Hematopoietic multipotent progenitor cell treated with erythropoietin and hydrocortisone succinate and interleukin-3 and kit ligand, for 8 days (in vitro differentiated cells): ENCODE data around the gene NOX5.
A peak's percentile ranks its signal among the peaks of the same experiment; 100 is the strongest.
"Not testable (repeated sequence)": the region's sequence is repeated elsewhere in the genome, so short reads cannot be mapped to it uniquely, and the experiment has no call there.

Experiments used
- DNase-seq: peaks from one replicate; pipeline ENCODE4 v3.0.0-alpha.2; 2015

The NOX5 gene, protein sequence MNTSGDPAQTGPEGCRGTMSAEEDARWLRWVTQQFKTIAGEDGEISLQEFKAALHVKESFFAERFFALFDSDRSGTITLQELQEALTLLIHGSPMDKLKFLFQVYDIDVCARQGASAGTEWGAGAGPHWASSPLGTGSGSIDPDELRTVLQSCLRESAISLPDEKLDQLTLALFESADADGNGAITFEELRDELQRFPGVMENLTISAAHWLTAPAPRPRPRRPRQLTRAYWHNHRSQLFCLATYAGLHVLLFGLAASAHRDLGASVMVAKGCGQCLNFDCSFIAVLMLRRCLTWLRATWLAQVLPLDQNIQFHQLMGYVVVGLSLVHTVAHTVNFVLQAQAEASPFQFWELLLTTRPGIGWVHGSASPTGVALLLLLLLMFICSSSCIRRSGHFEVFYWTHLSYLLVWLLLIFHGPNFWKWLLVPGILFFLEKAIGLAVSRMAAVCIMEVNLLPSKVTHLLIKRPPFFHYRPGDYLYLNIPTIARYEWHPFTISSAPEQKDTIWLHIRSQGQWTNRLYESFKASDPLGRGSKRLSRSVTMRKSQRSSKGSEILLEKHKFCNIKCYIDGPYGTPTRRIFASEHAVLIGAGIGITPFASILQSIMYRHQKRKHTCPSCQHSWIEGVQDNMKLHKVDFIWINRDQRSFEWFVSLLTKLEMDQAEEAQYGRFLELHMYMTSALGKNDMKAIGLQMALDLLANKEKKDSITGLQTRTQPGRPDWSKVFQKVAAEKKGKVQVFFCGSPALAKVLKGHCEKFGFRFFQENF

DNA sequence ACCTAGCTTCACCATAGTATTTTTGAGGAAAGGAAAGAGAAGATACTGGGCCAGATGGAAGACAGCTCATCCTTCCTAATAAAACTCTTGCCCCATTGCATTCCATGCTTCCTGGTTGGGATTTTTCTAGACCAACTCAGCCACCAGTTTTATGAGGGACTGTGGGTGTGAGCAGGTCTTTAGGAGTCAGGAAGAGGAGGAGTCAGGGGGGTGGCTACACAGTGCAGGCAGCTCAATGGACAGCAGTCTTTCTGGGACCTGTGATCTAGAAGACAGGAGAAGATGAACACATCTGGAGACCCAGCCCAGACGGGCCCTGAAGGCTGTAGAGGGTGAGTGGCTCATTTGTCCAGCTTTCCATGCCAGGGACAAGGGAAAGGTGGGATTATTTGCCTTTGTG lies at the start of gene NOX5:
NOX5 (plus strand) TSS at position 242 of the 400 bp plus-strand sequence; CDS start at position 283, 41 bp downstream.
- DNase-seq, result no peak

DNA sequence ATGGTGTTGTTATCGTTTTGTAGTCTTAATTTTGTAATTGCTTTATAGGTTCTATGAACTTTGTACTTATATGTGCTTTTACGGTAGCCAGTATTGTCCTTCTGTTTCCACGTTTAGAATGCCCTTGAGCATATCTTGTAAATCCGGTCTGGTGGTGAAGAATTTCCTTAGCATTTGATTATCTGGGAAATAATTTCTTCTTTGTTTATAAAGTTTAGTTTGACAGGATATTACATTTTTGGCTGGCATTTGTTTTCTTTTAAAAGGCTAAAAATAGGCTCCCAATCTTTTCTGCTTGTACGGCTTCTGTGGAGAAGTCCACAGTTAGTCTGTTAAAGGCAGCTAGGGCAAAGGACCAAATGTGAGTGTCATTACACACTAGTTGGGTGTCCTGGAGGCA lies 47.5 kb upstream of the NOX5 start:
- no peak for DNase-seq

DNA sequence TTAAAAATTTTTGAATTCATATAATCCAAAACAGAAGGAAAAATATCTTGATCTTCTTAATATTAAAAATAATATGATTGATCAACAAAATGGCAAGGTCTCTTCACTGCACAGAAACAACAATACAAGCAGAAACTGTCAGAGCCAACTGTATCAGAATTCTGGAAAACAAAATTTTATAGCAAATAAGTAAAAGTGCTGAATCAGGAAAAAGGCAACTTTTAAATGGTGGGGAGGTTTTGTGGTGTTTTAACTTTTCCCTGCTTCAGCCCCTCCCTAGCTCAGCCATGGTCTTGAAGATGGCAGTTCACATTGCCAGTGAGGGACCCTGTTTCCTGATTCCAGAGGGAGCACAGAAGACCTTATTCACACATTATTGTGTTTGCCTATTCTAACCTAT lies 46.5 kb upstream of the NOX5 start:
- DNase-seq, result no peak

DNA sequence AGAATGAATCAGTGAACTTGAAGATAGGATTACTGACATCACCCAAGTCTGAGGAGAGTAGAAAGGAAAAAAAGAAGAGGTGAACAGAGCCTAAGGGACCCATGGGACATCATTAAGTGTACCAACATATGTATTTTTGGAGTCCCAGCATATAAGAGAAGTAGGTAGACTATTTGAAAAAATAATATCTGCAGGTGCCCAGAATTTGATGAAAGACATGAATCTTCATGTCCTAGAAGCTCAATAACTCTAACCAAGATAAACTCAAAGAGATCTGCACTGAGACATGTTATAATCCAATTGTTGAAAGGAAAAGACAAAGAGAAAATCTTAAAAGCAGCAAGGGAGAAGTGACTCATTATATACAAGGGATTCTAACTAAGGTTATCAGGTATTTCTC lies 45.2 kb upstream of the NOX5 start:
- no peak for DNase-seq

DNA sequence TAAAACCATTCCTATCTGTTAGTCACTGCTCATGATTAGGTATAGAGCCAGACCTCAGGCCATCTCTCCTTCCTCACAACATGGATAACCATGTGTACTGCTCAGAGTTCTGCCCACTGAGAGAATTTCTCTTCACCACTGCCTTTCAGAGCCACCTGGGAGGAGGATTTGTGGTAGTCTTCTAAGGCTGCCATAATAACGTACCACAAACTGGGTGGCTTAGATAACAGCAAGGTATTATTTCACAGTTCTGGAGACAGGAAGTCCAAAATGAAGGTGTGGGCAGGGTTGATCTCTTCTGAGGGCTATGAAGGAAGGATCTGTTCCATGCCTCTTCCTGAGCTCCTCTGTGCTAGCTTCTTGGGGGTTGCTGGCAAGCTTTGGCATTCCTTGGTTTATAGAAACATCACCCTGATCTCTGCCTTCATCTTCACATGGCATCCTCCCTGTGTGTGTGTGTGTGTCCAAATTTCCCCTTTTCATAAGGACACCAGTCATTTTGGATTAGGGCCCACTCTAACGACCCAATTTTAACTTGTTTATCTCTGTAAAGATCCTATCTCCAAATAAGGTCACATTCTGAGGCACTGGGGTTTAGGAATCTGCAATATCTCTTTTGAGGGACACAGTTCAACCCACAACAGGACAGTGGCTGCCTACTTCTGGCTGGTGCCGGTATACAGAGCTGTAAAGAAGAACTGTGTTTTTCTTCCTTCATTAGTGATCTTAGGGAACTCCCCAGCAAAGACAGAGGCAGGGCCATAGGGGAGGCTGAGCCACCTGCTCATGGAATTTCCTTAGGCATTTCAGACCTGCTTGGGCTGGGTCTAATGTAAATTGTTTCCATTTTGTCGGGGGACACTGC lies 42.1 kb upstream of the NOX5 start:
- peak; percentile 76 for DNase-seq

DNA sequence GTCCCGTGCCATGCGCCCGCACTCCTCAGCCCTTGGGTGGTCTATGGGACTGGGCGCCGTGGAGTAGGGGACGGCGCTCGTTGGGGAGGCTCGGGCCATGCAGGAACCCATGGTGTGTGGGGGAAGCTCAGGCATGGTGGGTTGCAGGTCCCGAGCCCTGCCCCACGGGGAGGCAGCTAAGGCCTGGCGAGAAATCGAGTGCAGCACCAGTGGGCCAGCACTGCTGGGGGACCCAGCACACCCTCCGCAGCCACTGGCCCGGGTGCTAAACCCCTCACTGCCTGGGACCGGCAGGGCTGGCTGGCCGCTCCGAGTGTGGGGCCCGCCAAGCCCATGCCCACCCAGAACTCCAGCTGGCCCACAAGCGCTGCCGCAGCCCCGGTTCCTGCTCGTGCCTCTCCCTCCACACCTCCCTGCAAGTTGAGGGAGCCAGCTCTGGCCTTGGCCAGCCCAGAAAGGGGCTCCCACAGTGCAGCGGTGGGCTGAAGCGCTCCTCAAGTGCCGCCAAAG lies 38.8 kb upstream of the NOX5 start:
- DNase-seq, result not testable (repeated sequence)

DNA sequence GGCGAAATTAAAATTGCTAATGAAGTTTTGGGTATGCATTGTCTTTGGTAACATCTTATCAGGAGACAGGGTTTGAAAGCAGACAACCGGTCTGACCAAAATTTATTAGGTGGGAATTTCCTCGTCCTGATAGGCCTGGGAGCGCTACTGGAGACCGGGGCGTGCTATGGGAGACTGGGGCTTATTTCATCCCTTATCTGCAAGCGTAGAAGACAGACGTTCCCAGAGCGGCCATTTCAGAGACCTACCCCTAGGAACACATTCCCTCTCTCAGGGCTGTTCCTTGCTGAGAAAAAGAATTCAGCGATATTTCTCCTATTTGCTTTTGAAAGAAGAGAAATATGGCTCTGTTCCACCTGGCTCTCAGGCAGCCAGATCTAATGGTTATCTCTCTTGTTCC lies 37.1 kb upstream of the NOX5 start:
- not testable (repeated sequence) for DNase-seq

DNA sequence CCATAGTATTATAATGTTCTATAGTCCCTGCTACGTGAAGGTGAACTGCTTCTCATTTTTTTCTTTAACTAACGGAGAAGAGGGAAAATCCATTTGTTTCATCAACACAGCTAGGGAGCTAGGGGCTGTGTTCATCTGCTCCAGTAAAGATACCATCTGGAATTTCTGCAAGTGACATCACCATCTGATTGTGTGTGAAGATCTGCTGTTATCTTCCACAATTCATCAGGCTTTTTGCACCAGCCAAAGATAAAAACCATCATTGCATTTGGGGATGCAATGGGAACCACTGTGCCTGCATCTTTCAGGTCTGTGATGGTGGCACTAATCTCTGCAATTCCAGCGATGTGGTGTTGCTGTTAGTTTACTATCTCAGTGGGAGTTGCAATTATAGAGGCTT lies 35.5 kb upstream of the NOX5 start:
- DNase-seq, result no peak

DNA sequence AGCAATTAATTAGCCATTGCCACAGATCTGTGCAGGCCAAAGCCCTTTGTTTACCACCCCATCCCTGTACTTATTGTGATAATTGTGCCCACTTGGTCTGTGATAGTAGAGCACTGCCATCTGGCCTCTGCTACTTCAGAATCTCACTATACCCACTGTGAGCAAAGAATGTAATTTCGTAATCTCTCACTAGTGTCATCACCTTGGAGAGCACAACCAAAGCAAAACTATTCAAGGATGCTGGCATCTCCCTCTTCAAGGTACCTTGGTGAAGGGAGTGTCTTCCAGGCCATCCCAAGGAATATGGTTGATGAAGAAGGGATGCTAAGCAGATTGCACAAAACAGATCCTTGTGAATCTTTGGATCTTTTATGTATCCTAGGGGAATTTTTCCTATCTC lies 34.7 kb upstream of the NOX5 start:
- DNase-seq, result no peak

DNA sequence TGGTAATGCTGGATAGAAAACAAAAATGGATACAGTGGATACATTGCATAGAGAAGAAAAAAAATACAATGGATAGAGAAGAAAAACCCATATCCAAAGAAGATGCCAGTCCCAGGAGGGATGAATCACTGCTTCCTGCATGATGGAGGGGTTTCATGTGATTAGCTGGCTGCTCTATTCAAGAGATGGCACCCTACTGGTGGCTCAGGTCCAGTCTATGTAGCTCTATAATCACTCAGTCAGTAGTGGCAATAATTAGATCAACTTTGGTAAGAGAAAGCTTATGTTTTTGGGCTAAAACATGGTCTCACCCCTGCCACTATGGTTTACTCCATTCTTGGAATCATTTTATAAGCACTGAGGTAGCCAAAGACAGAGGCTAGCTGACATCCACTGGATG lies 33.7 kb upstream of the NOX5 start:
- DNase-seq, result no peak

DNA sequence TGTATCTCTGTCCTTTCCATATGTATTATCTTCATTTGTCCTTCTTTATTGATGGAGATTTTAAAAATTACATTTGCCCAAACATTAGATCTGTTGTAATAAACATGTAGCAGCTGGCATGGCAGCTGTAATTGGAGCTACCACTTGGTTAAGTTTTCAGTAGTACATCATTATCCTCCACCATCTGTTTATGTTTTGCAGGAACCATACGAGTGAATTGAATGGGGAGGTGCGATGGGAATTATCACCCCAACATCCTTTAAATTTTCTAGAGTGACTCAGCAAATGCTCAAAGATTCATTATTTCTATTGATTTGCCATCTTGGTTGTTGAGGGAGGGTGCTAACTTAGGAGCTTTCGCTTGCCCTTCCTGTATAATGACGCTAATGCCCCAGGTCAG lies 32.6 kb upstream of the NOX5 start:
- DNase-seq, result no peak

DNA sequence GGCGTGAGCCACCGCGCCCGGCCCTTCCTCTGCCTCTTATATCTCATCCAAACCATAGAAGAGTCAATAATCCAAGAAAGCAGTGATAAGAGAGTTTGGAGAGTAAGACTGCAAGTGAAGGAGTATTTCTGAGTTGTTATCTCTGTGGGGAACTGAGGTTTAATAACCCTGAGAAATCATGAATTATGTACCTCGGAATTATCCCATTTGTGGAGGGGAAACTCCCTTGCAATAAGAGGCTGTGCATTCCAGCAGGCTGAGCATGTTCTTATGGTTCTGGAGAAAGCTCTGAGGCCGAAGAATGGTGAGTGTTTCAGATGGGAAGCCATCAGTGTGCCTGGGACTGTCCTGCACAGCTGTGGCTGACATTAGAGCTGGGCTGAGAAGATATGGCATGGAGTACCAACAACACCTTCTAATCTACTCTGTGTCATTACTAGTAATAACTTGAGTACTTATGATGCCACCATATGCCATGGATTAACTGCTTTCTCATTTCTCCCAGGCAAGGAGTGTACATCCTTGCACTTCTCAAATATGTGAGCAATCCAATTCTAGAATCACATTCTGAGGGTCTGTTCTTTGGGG lies 31.4 kb upstream of the NOX5 start:
- peak; percentile 68 for DNase-seq

DNA sequence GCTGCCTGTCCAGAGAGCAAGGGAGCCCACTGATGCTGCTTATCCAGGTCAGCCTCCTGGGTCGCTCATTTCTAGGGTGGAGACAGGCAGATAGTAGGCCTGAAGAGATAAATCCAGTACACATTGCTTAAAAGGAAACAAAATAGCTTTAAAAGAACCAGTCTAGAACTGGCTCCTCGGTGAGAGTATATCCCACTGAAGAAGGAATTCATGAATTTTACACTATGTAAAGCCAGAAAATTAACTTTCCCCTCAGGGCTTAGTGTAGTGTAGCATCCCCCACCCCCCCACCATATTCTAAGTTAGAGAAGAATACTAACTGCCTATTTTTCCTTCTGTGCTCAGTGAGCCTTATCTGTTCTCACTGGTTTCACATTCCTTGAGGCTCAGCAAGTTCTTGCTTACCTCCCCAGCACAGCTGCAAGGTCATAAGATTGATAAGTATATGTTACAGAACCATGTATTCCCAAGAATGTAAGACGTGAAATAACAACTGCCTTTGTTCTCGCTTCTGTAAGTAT lies 30.5 kb upstream of the NOX5 start:
- peak; percentile 96 for DNase-seq

DNA sequence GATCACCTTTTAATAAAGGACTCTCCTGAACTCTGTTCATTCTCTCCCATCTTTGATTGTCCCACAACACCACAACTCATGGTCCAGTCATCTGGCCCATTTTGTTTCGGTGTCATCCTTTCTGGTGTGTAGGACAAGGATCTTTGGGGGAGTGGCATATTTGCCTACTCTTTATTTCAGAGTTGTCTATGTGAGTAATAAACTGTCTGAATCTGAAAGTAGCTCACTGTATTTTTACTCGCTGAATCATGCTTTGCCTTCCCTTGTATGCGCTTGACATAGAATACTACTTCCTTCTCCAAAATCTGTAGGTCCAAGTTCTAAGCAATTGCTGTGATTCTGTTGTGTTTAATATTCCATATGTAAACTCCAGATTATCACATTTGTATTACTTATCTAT lies 29.9 kb upstream of the NOX5 start:
- DNase-seq, result no peak

DNA sequence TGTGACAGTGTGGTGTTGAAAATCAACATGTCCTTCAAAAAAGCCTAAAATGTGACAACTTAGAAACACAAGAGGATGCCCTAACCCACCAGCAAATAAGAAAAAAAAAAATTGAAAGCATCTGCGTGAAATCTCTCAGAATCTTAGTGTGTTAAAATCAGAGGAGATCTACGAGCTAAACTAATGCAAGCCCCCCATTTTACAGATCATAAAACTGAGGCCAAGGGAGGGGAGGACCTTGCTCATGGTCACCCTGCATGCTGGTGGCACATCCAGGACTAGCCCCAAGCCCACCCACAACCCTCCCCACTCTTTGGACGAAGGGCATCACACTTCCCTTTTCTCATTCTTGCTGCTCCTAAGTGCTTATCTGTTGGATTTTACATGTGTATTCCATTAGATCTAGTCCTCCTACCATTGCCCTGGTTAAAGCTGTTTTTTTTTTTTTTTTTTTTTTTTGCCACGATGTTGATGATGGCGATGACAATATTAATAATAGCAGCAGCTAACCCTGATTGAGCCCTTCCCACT lies 29.1 kb upstream of the NOX5 start:
- no peak for DNase-seq

DNA sequence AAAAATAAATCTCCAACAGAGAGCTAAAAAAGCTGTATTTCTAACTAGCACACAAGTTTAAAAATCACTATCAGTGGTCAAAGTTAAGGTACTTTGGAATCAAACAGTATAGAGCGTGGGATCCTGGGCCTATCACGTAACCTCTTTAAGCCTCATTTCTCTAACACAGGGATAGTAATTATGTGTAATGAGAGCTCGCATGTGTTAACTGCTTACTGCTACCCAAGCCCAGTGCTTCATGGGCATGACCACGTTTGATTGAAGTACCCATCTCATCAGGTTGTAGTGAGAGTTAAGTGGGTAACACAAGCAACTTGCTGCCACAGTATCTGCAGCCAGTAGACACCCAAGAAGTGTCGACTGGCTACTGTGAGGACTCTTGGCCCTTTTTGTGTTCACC lies 28.2 kb upstream of the NOX5 start:
- DNase-seq, result no peak

DNA sequence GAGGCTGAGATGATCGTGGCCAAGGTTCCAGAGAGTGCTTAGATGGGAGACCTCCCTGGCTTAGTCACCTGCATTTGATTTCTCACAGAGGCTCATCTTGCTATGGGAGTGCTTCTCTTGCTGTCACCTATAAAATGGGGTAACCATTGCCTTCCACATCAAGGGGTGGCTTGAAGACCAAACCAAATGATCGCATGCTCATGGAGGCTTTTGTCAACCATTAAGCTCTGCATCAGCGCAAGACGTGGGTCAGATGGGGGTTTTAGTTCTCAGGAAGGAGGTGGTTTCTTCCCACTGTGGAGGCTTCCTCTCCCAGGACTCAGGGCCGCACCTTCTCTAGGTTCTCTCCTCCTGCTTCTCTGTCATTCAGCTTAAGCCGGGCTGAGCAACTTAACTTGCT lies 27.4 kb upstream of the NOX5 start:
- DNase-seq, result no peak

DNA sequence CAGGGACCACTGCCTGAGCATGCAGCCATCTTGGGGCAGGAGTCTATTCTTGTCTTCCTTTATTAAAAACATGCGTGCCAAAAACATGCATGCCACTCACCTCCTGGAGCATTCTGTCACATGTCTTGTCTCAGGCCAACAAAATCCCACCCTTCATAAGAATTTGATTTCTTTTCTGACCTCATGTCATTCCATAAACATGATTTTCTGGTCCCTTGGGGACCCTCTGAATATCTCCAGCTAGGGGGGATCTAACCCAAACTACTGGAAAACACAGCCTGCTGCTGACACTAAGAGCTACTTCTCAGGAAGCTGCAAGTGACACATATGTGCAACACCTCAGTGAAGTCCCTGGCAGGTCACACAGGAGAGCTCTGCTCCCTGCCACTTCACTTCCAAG lies 26.8 kb upstream of the NOX5 start:
- no peak for DNase-seq

DNA sequence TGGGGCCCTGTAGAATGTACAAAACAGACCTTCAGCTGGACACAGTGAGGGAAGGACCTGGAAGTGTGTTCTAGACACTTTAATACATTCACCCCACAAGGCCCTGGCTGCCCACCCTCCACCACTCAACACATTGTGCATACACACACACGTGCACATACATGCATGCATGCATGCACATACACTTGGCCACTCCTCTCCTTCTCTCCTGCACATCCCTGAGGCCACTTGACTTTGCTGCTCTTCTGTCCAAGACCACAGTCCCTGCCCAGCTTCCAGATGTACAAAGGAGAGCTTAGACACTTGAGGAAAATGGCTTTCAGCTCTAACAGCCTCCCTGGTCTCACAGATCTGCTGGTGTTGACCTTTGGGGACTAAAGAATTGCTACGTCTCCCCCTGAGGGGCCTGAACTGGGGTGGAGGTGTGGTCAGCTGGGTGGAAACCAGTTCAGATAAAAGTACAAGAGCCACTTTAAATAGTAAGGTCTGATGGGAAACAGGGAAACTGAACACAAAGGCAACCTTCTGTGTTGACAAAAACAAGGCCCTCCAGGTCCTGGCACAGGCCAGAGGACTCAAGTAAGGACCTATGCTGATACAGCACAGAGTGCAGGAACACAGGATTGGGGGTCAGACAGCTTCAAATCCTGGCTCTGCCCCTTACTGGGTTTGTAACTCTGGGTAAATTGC lies 24.8 kb upstream of the NOX5 start:
- peak; percentile 28 for DNase-seq

DNA sequence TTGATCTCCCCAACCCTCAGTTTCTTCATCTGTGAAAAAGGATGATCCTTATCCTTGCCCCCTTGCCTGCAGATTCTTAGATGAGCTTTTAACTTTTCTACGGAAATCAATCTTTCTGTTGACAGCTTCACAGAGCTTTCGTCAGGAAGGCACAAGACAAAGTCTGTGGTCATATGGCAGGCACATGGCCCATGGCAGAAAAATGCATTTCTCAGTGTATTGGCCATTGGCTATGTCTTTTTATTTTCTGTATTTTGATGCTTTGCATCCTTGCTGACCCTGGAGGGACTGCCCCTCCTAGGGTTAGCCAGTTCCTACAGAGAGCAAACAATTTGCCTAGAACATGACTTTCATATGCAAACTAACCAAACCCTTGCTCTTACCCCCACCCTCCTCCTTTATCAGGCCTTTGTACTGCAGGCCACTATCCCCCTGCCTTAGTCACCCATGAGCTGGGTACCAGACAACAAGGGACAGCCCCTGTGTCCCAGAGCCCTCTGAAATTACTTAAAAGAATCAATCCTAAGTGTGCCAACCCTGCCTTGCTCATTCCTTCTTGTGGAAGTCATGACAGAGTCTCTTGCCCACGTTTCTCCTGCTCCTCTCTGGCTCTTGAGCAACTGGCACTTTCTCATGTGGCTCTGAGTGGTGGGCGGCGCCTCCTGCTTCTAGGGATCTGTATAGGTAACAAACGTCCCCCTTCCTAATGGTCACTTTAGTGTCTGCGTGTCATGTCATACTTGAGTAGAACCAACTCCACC lies 24.1 kb upstream of the NOX5 start:
- DNase-seq, result peak; percentile 55

DNA sequence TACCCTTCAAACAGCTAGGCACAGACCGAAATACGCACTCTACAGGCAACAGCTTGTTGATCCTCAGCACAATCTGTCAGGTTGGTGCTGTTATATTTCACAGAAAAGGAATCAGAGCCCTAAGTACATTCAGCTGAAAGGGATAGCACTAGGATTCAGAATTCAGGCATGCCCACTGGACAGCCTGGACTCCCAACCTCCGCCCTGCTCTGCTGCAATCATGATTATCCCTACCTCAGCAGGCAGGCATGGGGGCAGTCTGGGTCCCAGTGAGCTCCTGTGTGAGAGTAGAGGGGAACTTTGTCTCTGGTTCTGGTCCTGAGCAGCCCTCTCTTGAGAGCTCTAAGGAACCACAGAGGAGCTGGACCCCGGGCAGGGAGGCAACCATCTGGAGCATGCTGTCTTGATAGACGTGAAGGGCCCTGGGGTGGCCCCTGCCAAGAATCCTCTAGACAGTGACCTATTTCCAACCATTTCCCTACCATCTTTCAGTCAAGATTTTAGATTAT lies 23.4 kb upstream of the NOX5 start:
- DNase-seq, result no peak
